Smooth muscle cell (in vitro differentiated cells): ENCODE data around the gene OR7C1. TPM values are rescaled to one million over a fixed set of nuclear protein-coding genes. Genes with fewer than 3 reads are reported as not detected.

ENCODE experiments used
- DNase-seq: peaks from one replicate; lab custom pipeline; 2025; ENCODE audit not compliant: unreplicated experiment; lab: John Stamatoyannopoulos, UW
- H2AFZ ChIP-seq: fragments of 200-600 bp; sonication (generic); 2 replicates; pipeline ENCODE4 v1.6.0; 2016; ENCODE audit warnings: antibody characterized with exemption, low read depth, mild to moderate bottlenecking
- H3F3A ChIP-seq: fragments of 200-600 bp; sonication (generic); 2 replicates; pipeline ENCODE4 v1.6.0; 2017; ENCODE audit warnings: antibody characterized with exemption, low read depth
- H3K27ac ChIP-seq: fragments of 200-600 bp; sonication (generic); 2 replicates; pipeline ENCODE4 v1.5.1; 2016; ENCODE audit warnings: low read depth, mild to moderate bottlenecking
- H3K27me3 ChIP-seq: fragments of 200-600 bp; sonication (generic); 2 replicates; pipeline ENCODE4 v1.6.1; 2016; ENCODE audit warnings: low read depth, mild to moderate bottlenecking
- H3K36me3 ChIP-seq: fragments of 200-600 bp; sonication (generic); 2 replicates; pipeline ENCODE4 v1.5.1; 2016; ENCODE audit warnings: low read depth
- H3K4me1 ChIP-seq: fragments of 200-600 bp; sonication (generic); 2 replicates; pipeline ENCODE4 v1.5.1; 2016; ENCODE audit warnings: low read depth
- H3K4me2 ChIP-seq: fragments of 200-600 bp; sonication (generic); 2 replicates; pipeline ENCODE4 v1.6.0; 2016; ENCODE audit warnings: mild to moderate bottlenecking
- H3K4me3 ChIP-seq: fragments of 200-600 bp; sonication (generic); 2 replicates; pipeline ENCODE4 v1.5.1; 2016; ENCODE audit warnings: mild to moderate bottlenecking
- H3K79me2 ChIP-seq: fragments of 200-600 bp; sonication (generic); 2 replicates; pipeline ENCODE4 v1.6.0; 2016; ENCODE audit warnings: low read depth, mild to moderate bottlenecking
- H3K9ac ChIP-seq: fragments of 200-600 bp; sonication (generic); 2 replicates; pipeline ENCODE4 v1.6.0; 2016; ENCODE audit warnings: low read depth
- H3K9me3 ChIP-seq: fragments of 200-600 bp; sonication (generic); replicated peaks from 2 replicates; pipeline ENCODE4 v1.5.1; 2016; ENCODE audit warnings: low read depth
- H4K20me1 ChIP-seq: fragments of 200-600 bp; sonication (generic); 2 replicates; pipeline ENCODE4 v1.6.0; 2016; ENCODE audit warnings: low read depth
- CTCF ChIP-seq: fragments of 200-600 bp; sonication (generic); IDR thresholded peaks from 2 replicates; pipeline ENCODE4 v1.5.1; 2017; ENCODE audit warnings: borderline replicate concordance, mild to moderate bottlenecking, antibody characterized with exemption; ENCODE audit not compliant: insufficient read depth, poor library complexity, severe bottlenecking
- WGBS: methylation state at CpG from one replicate; pipeline ENCODE4 v1.1.7; 2016; ENCODE audit warnings: low lambda C conversion rate; 5-methylcytosine and 5-hydroxymethylcytosine counted together
- polyA plus RNA-seq: library from polyadenylated mRNA; unstranded; fragments of >200 nt; fragmentation: Nextera tagmentation; extraction: Ambion mirVana; gene quantifications from 2 replicates; pipeline ENCODE4 v1.2.1, GENCODE V29; 2016
- total RNA-seq: library from RNA; depleted of rRNA; stranded (reverse); fragments of >200 nt; gene quantifications from 2 replicates; pipeline ENCODE4 v1.2.3, GENCODE V29; 2014

Gene OR7C1
- total and polyA plus RNA-seq, 2 experiments from 2014 or later = not detected

DNA sequence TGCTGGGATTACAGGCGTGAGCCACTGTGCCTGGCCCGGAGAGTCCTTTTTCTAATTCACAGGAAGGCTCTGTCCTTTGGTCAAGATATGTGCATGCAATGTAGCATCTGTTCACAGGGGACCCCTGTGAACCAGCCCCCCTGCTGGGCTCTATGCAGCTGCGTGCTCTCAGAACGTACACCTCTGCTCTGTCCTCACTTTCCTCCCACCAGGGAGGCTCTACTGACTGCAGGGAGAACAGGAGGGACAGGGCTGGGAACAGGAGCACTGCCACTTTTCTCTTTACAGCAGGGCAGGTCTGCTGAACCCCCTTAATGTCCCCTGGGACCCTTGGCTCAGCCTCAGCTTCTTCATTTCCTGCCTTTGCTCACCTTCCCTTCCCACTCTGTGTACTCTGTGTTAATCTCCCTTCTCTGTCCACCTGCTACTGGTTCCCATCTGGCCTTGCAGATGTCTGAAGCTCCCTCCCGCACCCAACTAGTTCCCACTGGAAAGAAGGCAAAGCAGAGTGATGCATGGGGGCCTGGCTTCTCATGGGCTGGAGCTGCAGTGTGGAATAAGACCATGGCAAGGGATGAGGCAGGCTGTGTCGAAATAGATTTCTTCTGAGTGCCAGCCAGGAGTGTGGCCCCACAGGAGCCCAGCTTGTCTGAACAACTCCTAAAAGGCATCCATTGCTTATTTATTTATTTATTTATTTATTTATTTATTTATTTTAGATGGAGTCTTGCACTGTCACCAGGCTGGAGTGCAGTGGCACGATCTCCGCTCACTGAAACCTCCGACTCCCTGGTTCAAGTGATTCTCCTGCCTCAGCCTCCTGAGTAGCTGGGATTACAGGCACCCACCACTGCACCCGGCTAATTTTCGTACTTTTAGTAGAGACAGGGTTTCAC lies 63.8 kb downstream of the OR7C1 start:
- Histone ChIP-seq H3K36me3 (no peaks in the 10 kb centered on the region), H3K4me3 (no peak overlapping the region), H3K27me3 (peaks cover 7% of the 10 kb centered on the region), H4K20me1 (no peaks in the 10 kb centered on the region), H3K9me3 (no peaks in the 10 kb centered on the region), H2AFZ (no peak overlapping the region), H3K4me1 (no peaks in the 10 kb centered on the region), H3K27ac (no peak overlapping the region), H3K4me2 (no peak overlapping the region), H3F3A (no peaks in the 10 kb centered on the region), H3K79me2 (no peaks in the 10 kb centered on the region), H3K9ac (no peak overlapping the region)
- no peak for TF ChIP-seq CTCF
- no peak for DNase-seq
- 88% methylated on average over 11 of the region's 11 CpGs for WGBS

DNA sequence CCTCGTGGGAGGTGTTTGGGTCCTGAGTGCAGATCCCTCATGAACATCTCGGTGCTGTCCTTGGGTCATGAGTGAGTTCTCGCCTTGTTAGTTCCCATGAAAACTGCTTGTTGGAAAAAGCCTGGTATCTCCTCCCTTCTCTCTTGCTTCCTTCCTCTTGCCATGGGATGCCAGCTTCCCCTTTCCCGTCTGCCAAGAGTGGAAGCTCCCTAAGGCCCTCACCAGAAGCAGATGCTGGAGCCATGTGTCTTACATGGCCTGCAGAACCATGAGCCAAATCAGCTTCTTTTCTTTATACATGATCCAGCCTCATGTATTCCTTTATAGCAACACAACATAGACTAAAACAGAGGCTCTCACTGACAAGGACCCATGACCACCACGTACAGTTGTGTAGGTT lies 64.8 kb downstream of the OR7C1 start:
- no peak overlapping the region for H2AFZ ChIP-seq
- no peak overlapping the region for H3K27ac ChIP-seq
- no peaks in the 10 kb centered on the region for H3F3A ChIP-seq
- H3K36me3 ChIP-seq = no peaks in the 10 kb centered on the region
- 88% methylated on average over 5 of the region's 5 CpGs for WGBS
- no peak overlapping the region for H3K4me3 ChIP-seq
- no peaks in the 10 kb centered on the region for H4K20me1 ChIP-seq
- no peak for TF ChIP-seq CTCF
- no peak overlapping the region for H3K4me2 ChIP-seq
- H3K4me1 ChIP-seq = no peaks in the 10 kb centered on the region
- H3K79me2 ChIP-seq = no peaks in the 10 kb centered on the region
- H3K9ac ChIP-seq = no peak overlapping the region
- H3K27me3 ChIP-seq = peaks cover 1% of the 10 kb centered on the region
- H3K9me3 ChIP-seq = no peaks in the 10 kb centered on the region
- DNase-seq = no peak

DNA sequence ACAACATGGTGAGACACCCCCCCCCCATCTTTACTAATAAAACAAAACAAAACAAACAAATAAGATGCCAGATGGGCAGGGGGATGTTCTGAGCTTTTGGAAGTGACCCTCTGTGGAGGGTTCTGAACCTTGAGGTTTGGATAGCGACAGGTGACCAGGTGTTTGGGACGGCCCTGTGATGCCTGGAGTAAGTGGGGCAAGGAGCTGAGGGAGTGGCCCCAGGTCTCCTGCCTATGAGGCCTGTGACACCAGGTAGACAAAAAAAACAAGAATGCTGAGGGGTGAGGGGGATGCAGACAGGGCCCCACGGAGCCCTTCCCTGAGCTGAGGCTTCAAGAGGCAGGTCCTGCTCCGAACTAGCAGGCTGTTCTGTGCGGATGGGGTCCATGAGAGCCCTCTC lies 65.8 kb downstream of the OR7C1 start:
- DNase-seq = no peak
- Histone ChIP-seq H3K4me2 (no peak overlapping the region), H3K27me3 (no peaks in the 10 kb centered on the region), H3K9ac (no peak overlapping the region), H3K9me3 (no peaks in the 10 kb centered on the region), H3K36me3 (no peaks in the 10 kb centered on the region), H4K20me1 (no peaks in the 10 kb centered on the region), H3K4me3 (no peak overlapping the region), H3F3A (no peaks in the 10 kb centered on the region), H3K4me1 (no peaks in the 10 kb centered on the region), H3K27ac (no peak overlapping the region), H2AFZ (no peak overlapping the region), H3K79me2 (no peaks in the 10 kb centered on the region)
- no peak for TF ChIP-seq CTCF
- WGBS = 98% methylated on average over 5 of the region's 5 CpGs

- Histone ChIP-seq H3K27me3 (no peaks in the 10 kb centered on the region), H3K9ac (no peak overlapping the region), H3K4me1 (no peaks in the 10 kb centered on the region), H3K9me3 (no peaks in the 10 kb centered on the region), H3K36me3 (no peaks in the 10 kb centered on the region), H2AFZ (no peak overlapping the region), H3K79me2 (no peaks in the 10 kb centered on the region), H3K27ac (no peak overlapping the region), H3K4me3 (no peak overlapping the region), H3K4me2 (no peak overlapping the region), H3F3A (no peaks in the 10 kb centered on the region), H4K20me1 (no peaks in the 10 kb centered on the region)
- 95% methylated on average over 2 of the region's 2 CpGs for WGBS
- no peak for DNase-seq
- no peak for TF ChIP-seq CTCF
These were observed 67.0 kb downstream of the OR7C1 start for GRCh38 chr19:14768001-14768400.
